Activated B cell treated with CpG ODN at 0.5 μM for 24 hours (primary cell): ENCODE data around the gene DNAJB8. TPM values are rescaled to one million over a fixed set of nuclear protein-coding genes. Genes with fewer than 3 reads are reported as not detected.

Source experiments
- ATAC-seq: fragments of 200-7000 bp; cut with Tn5 transposase; one replicate; pipeline ENCODE4 v1.10.0; 2021; ENCODE audit warnings: low read depth, mild to moderate bottlenecking, moderate library complexity
- CTCF ChIA-PET: fragments of 350-600 bp; sonication (Branson Sonifier 250); formaldehyde crosslinking; loops from one replicate; lab custom pipeline; 2021; ENCODE audit warnings: antibody characterized with exemption; lab: Charles Lee
- POLR2A ChIA-PET: fragments of 350-600 bp; sonication (Branson Sonifier 250); formaldehyde crosslinking; loops from one replicate; lab custom pipeline; 2021; ENCODE audit warnings: antibody characterized with exemption; lab: Charles Lee
- DNase-seq: peaks from one replicate; pipeline ENCODE4 v3.0.0; 2022
- H3K27ac Mint-ChIP-seq: one replicate; pipeline ENCODE4 v1.8.0; 2020; ENCODE audit warnings: mixed read lengths
- H3K27me3 Mint-ChIP-seq: one replicate; pipeline ENCODE4 v1.8.0; 2021; ENCODE audit warnings: mixed read lengths
- H3K36me3 Mint-ChIP-seq: one replicate; pipeline ENCODE4 v1.8.0; 2021; ENCODE audit warnings: low read depth, mixed read lengths
- H3K4me1 Mint-ChIP-seq: one replicate; pipeline ENCODE4 v1.8.0; 2021; ENCODE audit warnings: mixed read lengths
- H3K4me3 Mint-ChIP-seq: one replicate; pipeline ENCODE4 v1.8.0; 2020; ENCODE audit warnings: mild to moderate bottlenecking, mixed read lengths
- H3K9me3 Mint-ChIP-seq: one replicate; pipeline ENCODE4 v1.8.0; 2020; ENCODE audit warnings: mixed read lengths
- intact Hi-C: fragments of 100-400 bp; cut with micrococcal nuclease; formaldehyde crosslinking; loops from one replicate; pipeline ENCODE4 v1.15.1; 2024
- total RNA-seq: library from RNA; stranded (reverse); gene quantifications from 2 replicates; pipeline ENCODE4 v1.2.3, GENCODE V29; 2022
- TF ChIP-seq, protein P1 (sequence below): fragments of 200-600 bp; IDR thresholded peaks from one replicate; pipeline ENCODE4 v1.8.0; 2022; ENCODE audit warnings: antibody characterized with exemption, mild to moderate bottlenecking

Gene DNAJB8
- total RNA-seq, 1 donor from 2014 or later = not detected

DNA sequence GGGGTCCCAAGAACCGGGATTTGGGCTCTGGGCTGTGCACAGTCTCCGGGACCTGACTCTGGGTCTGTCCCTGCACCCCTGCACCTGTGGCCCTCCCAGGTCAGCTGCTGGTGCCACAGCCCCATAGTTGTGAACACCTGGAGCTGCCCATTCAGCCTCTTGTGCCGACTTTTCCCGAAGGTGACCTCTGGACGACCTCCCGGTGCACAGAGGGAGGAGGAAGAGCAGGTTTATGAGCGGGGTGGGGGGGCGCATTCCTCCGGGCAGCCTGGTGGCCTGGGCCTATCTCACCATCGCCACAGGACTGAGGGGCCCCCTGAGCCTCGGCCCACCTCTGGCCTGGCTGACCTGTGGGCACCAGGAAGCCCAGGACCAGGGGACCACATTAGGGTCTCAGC, 45.3 kb downstream of the DNAJB8 start:
- no peak overlapping the region for H3K27ac Mint-ChIP-seq
- DNase-seq = no peak
- H3K36me3 Mint-ChIP-seq = no peaks in the 10 kb centered on the region
- H3K9me3 Mint-ChIP-seq = peaks cover 2% of the 10 kb centered on the region
- no peak for ATAC-seq
- POLR2A ChIA-PET = no interaction called here
- H3K4me3 Mint-ChIP-seq = no peak overlapping the region
- TF ChIP-seq, protein P1, sequence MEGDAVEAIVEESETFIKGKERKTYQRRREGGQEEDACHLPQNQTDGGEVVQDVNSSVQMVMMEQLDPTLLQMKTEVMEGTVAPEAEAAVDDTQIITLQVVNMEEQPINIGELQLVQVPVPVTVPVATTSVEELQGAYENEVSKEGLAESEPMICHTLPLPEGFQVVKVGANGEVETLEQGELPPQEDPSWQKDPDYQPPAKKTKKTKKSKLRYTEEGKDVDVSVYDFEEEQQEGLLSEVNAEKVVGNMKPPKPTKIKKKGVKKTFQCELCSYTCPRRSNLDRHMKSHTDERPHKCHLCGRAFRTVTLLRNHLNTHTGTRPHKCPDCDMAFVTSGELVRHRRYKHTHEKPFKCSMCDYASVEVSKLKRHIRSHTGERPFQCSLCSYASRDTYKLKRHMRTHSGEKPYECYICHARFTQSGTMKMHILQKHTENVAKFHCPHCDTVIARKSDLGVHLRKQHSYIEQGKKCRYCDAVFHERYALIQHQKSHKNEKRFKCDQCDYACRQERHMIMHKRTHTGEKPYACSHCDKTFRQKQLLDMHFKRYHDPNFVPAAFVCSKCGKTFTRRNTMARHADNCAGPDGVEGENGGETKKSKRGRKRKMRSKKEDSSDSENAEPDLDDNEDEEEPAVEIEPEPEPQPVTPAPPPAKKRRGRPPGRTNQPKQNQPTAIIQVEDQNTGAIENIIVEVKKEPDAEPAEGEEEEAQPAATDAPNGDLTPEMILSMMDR = no peak
- intact Hi-C loops = no loop called here
- no peaks in the 10 kb centered on the region for H3K4me1 Mint-ChIP-seq
- H3K27me3 Mint-ChIP-seq = no peaks in the 10 kb centered on the region
- CTCF ChIA-PET = no interaction called here

DNA sequence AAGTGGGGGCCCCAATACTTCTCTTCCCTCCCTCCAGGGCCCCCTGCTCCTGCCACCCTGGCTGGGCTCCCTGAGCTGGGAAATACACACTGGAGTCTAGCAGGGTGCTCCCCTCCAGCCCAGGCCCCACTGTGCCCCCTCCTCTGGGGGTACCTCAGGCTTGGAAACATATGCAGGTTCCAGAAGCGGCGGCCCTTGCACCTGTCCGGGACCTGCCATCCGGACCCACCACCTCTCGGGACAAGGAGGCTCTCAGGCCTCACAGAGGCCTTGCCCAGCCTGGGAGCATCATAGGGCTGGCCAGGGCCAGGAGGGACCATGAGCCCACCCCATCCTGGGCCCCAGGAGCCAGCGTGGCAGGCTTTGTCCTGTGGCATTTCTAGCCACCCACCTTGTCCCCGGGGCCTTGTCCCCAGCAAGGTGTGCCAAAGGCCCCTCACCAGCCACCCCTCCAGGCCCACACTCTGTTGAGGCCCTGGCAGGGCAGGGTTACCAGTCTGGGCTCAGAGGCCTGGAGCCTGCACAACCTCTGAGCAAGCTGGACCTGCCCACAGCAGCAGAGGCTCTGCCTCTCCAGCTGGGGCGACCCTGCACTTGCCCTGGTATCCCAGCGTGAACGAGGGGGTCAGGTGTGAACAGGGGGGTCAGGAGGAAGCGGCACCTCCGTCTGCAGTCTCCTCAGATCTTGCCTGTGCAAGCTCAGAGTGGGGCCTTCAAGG, 45.8 kb downstream of the DNAJB8 start:
- H3K27ac Mint-ChIP-seq = no peak overlapping the region
- H3K4me1 Mint-ChIP-seq = no peaks in the 10 kb centered on the region
- H3K27me3 Mint-ChIP-seq = no peaks in the 10 kb centered on the region
- CTCF ChIA-PET = no interaction called here
- no peaks in the 10 kb centered on the region for H3K36me3 Mint-ChIP-seq
- no peak for ATAC-seq
- DNase-seq = no peak
- H3K9me3 Mint-ChIP-seq = peaks cover 2% of the 10 kb centered on the region
- H3K4me3 Mint-ChIP-seq = no peak overlapping the region
- TF ChIP-seq, protein P1 = no peak
- POLR2A ChIA-PET = interaction anchor here (0.7 kb wide), 1 partner anchor 15 kb away, joined by 3 read pairs; no protein-coding TSS in a partner anchor
- intact Hi-C loops = no loop called here

DNA sequence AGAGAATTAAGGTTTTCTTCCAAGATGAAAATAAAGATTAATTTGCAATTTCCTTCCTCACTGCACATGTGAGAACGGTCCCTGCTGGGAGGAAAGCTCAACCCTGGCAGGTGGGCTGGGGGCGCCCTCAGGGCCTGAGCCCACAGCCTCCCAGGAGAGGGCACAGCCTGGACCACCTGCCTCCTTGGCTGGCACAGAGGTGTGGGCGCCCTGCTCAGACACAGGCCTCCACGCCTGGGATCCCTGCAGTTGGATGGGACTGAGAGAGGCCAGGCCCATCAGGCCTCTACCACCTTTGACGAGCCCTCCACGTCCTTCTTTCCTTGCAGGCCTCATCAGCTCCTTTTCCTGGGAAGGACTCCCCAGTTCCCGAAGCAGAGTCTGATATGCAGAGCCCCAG, 46.4 kb downstream of the DNAJB8 start:
- H3K4me1 Mint-ChIP-seq = no peaks in the 10 kb centered on the region
- H3K27ac Mint-ChIP-seq = no peak overlapping the region
- no peak for ATAC-seq

DNA sequence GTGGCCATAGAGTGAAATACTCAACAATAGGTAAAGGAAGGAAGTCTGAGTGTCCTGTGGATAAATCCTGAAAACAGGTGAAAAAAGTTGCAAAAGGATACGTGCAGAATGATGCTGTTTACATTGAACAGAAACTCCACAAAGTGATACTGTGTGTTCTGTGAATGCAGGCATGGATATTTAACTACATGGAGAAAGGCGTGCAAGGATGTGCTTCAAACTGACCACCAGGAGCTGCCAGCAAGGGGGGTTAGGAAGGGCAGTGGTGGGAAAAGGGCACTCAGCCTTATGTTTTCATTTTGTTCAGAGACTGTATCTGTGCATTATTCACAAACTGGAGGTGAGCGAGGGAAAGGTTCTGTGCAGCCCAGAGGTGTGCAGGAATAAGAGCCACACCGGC, 47.4 kb downstream of the DNAJB8 start:
- H3K4me3 Mint-ChIP-seq = no peak overlapping the region
- no peaks in the 10 kb centered on the region for H3K27me3 Mint-ChIP-seq
- POLR2A ChIA-PET = no interaction called here
- H3K4me1 Mint-ChIP-seq = no peaks in the 10 kb centered on the region
- DNase-seq (no peak), ATAC-seq (no peak)
- TF ChIP-seq, protein P1 = no peak
- CTCF ChIA-PET = no interaction called here
- intact Hi-C loops = no loop called here
- H3K27ac Mint-ChIP-seq = no peak overlapping the region
- peaks cover 2% of the 10 kb centered on the region for H3K9me3 Mint-ChIP-seq
- H3K36me3 Mint-ChIP-seq = no peaks in the 10 kb centered on the region

More for the DNA sequence above, 46.4 kb downstream of the DNAJB8 start:
- ChIA-PET POLR2A (interaction anchor here (0.7 kb wide), 1 partner anchor 16 kb away, joined by 3 read pairs; no protein-coding TSS in a partner anchor), CTCF (no interaction called here)
- TF ChIP-seq, protein P1 = no peak
- DNase-seq = no peak
- intact Hi-C loops = no loop called here
- Mint-ChIP-seq H3K36me3 (no peaks in the 10 kb centered on the region), H3K9me3 (peaks cover 2% of the 10 kb centered on the region), H3K27me3 (no peaks in the 10 kb centered on the region), H3K4me3 (no peak overlapping the region)

DNA sequence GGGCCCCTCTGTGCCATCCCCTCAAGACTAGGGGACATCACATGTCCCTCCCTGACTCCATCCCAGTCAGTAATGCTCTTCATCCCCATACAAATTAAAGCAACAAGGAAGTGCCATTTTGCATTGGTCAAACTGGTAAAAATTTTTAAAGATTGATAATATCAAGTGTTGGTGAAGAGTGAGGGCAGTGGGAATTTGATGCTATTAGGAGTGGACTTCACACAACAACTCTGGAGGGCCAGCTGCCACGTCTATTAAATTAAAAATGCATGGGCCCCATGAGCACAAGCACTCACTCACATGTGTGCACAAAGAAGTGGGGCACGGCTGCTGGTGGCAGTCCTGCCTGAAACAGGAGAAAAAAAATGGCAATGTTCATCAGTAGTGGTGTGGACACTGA, 47.8 kb downstream of the DNAJB8 start:
- Mint-ChIP-seq H3K4me1 (no peaks in the 10 kb centered on the region), H3K27me3 (no peaks in the 10 kb centered on the region), H3K36me3 (no peaks in the 10 kb centered on the region), H3K4me3 (no peak overlapping the region), H3K27ac (no peak overlapping the region), H3K9me3 (peaks cover 2% of the 10 kb centered on the region)
- no peak for DNase-seq
- no peak for ATAC-seq
- ChIA-PET CTCF (no interaction called here), POLR2A (no interaction called here)
- TF ChIP-seq, protein P1 = no peak
- intact Hi-C loops = no loop called here
